Keratinocyte (primary cell): Measurements from ENCODE around the gene CTSZ.

Source experiments
- CTCF ChIP-seq, 3 experiments: IDR thresholded peaks in 1 of 3; conservative IDR thresholded peaks in 1 of 3; optimal IDR thresholded peaks in 1 of 3; 2 replicates in 2 of 3; 3 replicates in 1 of 3; pipeline versions ENCODE3 to v1.5.1; 2011; ENCODE audit warnings: low read length in 3 of 3, mild to moderate bottlenecking in 3 of 3, moderate library complexity in 2 of 3, control low read depth in 1 of 3, inconsistent platforms in 1 of 3; ENCODE audit not compliant: insufficient read depth in 2 of 3; ENCODE audit errors: extremely low read depth in 1 of 3
- EZH2 ChIP-seq: IDR thresholded peaks from one replicate; pipeline ENCODE4 v1.6.1; 2012; ENCODE audit warnings: inconsistent platforms, mild to moderate bottlenecking, low read length, moderate library complexity

- TF ChIP-seq CTCF (optimal IDR thresholded peaks at IDR 0.05 in 1 of 3, IDR thresholded peaks at IDR 0.05 in 1 of 3, conservative IDR thresholded peaks at IDR 0.05 in 1 of 3; ENCODE audit: extremely low read depth in 1 of 3, insufficient read depth in 2 of 3, low read length in 3 of 3) (no peak), EZH2 (no peak)
Measured at GRCh38 chr20:59024111-59024530, 17.1 kb upstream of the CTSZ start.
